Embryonic facial prominence (tissue), 1 donor: Measurements from ENCODE around the gene IRF3.
A peak's percentile ranks its signal among the peaks of the same experiment; 100 is the strongest.

Source experiments
- DNase-seq: peaks from one replicate; pipeline ENCODE4 v3.0.0-alpha.2; 2016; ENCODE audit errors: extremely low spot score

The IRF3 gene

DNA sequence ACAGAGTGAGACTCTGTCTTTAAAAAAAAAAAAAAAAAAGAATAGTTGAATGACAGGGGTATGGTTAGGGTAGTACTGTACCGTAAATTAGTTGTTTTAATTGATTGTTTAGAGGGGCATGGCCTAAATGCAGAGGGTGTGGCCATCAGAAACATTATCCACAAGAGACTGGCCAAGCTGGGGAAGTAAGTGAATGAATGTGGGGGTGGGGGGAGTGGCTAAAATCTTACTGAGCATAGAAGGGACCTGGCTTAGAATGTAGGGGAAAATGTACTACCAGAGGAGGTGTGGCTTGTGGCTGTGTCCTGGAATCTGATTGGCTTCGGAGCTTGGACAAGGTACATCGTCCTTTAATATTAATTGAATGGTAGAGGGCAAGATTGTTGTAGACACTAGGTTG lies 3.9 kb upstream of the IRF3 start:
- no peak for DNase-seq

DNA sequence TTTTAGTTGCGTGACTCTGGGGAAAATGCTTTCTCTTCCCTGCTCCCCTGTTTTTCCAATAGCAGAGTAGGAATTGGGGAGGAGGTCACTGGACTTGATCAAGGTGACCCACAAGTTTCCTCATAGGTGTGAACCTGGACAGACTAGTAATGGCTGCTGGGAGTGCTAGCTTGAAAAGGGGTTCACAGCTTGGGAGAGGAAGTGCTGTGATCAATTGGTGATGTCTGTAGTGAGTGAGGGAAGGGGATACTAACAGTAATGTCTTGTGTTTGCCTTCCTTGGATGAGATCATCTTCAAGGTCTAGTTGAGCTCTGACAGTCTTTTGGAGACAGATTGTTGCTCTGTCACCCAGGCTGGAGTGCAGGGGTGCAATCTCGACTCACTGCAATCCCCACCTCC lies 1.8 kb upstream of the IRF3 start:
- no peak for DNase-seq

- DNase-seq, result no peak
These were observed 425 bp upstream of the IRF3 start for GRCh38 chr19:49666120-49666444.

DNA sequence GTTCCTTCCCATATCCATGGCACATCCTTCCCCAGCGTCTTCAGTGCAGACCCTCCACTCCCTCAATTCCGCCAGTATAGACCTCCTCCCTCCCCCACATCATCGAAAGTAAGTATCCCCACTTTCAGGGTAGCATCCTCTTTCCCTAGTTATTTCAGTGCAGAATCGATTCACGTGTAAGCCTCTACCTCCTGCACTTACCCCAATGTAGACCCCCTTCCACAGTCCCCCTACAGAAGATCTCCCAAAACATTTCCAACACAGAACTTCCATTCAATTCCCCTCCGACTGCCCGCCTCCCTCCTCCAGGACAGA lies 664 bp downstream of the IRF3 start:
- no peak for DNase-seq

DNA sequence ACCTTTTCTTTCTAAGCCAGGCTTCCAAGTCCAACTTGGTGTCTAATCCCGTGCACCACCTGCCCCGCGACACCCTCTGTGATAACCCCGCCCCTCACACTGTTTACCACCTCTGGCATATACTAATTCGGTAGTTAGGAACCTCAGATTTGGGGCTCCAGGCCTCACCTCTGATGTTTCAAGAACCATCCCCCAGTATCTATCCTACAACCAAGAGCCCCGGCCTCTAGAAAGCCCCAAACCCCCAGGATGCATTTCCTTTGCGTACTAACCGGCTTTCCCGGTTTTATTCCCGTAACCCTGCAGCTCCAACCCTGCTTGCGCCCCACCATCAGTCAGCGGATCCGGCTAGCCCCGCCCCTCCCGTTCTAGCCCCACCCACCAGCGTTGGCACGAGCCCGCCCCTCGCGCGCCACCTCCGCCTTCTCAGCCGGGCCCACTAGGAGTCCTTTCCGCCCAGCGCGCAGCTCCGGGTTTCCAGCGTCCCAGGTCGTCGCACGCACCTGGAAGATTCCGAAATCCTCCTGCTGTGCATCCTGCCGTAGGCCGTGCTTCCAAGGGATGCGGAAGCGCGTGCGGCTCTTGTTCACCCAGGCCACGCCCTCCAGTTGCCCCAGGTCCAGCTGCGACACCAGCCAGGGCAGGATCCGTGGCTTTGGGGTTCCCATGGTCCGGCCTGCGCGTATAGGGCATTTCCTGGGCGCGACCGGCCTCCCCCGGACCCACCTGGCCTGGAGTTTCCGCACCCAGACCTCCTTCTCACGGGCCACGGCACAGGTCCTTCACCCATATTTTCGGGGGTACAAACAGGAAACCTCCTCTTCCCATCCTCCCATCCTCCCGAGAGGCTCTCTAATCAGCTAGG lies 1.3 kb downstream of the IRF3 start:
- peak; percentile 69 for DNase-seq

- DNase-seq, result no peak
These were observed 2.4 kb downstream of the IRF3 start for GRCh38 chr19:49663224-49663623.

GRCh38 chr19:49662011-49662410 lies 3.6 kb downstream of the IRF3 start:
- no peak for DNase-seq

DNA sequence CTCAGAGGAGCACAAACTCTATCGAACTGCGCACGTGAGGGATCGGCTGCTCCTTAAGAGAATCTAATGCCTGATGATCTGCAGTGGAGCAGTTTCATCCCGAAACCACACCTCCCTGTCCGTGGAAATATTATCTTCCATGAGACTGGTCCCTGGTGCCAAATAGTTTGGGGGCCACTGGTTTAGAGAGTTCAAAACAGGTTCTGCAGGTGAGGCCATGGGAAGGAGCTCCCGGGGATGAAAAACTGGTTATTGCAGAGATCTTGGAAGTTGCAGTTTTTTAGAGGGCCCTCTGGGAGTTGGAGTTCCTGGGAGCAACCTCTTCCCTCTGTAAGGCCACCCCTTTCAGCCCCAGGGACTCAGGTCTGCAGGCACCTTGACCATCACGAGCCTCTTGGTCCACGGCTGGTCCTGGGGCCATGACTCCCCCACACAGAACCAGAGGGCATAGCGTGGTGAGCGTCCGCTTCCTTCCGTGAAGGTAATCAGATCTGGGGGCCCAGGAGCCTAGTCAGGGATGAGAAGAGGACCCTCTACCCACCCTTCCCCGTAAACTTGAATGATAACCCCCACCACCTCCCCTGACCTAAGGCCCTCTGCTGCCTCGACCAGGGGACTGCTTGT lies 5.2 kb downstream of the IRF3 start:
- DNase-seq, result no peak

DNA sequence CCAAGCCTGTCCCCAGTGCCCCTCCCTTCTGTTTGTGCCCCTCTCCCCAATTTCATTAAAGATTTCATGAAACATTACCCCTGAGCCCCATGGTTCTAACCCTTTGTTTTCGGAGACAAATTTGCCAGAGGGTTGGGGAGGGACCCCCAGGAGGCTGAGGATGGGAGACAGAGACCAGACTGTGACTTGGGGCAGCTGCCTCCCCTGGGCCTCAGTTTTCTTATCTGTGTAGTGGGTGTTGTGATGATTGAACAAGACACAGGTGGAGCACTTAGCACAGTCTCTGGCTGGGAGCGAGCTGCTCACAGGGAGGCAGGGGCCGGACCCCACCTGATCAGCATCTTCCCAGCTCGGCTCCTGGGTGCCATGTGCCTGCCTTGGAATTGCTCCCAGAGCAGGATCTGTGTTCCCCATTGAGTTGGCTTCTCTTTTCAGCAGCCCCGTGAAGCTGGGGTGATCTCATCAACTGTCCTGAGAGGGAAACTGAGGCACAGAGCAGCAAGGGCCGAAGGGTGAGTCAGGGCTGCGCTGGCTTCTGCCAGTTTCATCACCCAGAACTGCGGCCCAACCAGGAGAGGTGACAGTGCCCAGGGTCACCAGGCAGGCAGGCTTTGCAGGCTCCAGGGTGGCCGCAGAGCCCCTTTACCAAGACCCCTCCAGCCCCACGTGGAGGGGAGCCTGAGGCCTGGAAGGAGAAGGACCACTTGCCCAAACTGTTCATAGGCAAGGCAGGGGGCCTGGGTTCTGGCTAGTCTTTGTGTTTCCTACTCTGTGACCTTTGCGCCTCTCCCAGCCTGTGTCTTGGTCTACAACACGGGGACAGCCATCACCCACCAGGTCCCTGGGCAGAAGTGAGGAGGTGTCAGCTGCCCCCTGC lies 6.9 kb downstream of the IRF3 start:
- DNase-seq, result no peak

DNA sequence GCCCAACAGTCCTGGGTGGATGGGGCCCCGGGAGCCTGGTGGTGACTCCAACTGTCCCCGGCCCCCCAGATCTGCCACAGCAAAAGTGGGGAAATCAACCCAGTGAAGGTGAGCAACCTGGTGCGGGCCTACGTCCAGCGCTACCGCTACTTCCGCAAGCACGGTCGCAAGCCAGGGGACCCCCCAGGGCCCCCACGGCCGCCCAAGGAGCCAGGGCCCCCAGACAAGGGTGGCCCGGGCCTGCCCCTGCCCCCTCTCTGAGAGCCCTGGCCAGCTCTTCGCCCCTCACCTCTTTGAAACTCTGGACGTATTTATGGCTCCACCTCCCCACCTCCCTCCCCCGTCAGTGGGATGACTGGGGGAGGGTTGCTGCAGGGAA lies 7.5 kb downstream of the IRF3 start:
- no peak for DNase-seq

DNA sequence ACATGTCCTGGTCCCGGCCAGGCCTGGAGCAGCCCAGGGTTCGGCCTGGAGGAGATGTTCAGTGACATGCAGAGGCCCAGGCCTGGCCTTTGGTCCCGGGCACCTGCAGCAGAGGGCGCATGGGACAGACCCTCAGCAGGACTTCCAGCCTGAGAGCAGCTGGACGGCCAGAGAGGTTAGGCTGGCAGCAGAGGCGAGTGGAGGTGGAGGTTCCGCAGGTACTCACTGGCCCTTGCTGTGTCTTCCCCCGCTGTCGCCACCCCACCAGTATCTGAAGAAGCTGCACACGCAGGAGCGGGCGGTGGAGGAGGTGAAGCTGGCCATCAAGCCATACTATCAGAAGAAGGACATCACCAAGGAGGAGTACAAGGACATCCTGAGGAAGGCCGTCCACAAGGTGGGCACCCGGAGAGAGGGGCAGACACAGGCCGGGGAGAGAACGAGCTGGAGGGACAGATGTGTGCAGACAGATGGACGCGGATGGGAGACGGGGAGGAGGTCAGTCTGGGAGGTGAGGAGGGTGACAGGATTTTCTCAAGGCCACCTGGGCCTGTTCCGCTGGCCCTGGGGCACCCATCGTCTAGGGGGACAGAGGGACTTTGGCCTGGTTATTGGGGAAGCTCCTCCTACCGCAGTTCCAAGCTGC lies 8.0 kb downstream of the IRF3 start:
- DNase-seq, result no peak

GRCh38 chr19:49656456-49657109 lies 9.1 kb downstream of the IRF3 start:
- DNase-seq, result no peak

DNA sequence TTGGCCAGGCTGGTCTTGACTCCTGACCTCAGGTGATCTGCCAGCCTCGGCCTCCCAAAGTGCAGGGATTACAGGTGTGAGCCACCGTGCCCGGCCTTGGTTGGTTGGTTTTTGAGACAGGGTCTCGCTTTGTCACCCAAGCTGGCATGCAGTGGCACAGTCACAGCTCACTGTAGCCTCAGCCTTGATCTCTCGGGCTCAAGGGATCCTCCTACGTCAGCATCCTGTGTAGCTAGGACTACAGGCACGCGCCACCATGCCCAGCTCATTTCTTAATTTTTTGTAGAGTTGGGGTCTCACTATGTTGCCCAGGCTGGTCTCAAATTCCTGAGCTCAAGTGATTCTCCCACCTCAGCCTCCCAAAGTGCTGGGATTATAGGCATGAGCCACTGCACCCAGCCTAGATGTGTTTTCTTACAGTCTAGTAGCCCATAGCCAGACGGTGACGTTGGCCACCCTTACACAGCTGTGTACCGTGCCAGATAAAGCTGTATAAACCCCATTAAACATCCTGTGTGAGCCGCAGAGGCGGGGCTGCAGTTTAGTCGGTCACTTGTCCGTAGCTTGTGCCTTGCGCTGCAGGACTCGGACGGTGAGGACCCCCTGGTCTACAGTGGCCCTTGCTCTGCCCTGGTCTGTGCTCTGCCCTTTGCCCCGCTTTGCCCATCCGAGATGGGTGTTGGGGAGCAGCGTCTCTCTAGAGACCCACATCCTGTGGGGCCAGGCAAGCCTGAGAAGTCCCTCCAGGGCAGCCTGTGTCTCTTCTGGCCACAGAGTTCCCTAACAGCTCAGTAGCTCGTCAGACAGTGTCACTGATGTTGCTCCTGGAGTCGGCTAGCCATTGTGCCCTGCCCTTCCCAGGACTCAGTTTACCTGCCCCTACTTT lies 9.8 kb downstream of the IRF3 start:
- no peak for DNase-seq

- DNase-seq, result no peak
These were observed 11.1 kb downstream of the IRF3 start for GRCh38 chr19:49654581-49654980.

DNA sequence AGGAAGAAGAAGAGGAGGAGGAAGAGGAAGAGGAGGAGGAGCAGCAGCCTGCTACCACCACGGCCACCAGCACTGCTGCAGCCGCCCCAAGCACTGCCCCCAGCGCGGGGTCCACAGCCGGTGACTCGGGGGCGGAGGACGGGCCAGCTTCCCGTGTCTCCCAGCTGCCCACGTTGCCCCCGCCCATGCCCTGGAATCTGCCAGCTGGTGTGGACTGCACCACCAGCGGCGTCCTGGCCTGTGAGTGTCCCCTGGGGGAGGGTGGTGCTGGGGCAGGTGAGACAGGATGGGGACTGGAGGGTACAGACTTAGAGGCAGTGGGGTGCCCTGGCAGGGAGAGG lies 12.2 kb downstream of the IRF3 start:
- no peak for DNase-seq

GRCh38 chr19:49652551-49653465 lies 12.8 kb downstream of the IRF3 start:
- DNase-seq, result no peak

- DNase-seq, result no peak
These were observed 13.7 kb downstream of the IRF3 start for GRCh38 chr19:49651820-49652550.

DNA sequence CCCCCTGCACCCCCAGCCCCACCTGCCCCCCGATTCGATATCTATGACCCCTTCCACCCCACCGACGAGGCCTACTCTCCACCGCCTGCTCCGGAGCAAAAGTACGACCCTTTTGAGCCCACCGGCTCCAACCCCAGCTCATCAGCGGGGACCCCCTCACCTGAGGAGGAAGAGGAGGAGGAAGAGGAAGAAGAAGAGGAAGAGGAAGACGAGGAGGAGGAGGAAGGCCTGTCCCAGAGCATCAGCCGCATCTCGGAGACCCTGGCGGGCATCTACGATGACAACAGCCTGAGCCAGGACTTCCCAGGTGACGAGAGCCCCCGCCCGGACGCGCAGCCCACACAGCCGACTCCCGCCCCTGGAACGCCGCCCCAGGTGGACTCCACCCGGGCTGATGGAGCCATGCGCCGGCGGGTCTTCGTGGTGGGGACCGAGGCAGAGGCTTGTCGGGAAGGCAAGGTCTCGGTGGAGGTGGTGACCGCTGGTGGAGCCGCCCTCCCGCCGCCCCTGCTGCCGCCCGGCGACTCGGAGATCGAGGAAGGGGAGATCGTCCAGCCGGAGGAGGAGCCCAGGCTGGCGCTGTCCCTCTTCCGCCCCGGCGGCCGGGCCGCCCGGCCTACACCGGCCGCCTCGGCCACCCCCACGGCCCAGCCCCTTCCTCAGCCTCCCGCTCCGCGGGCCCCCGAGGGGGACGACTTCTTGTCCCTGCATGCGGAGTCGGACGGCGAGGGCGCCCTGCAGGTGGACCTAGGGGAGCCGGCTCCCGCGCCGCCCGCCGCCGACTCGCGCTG lies 14.4 kb downstream of the IRF3 start:
- no peak for DNase-seq
